H1 (cell line): Measurements from ENCODE around the gene SLC44A1. TPM values are rescaled to one million over a fixed set of nuclear protein-coding genes. Genes with fewer than 3 reads are reported as not detected.

Experiments used
- BACH1 ChIP-seq: IDR thresholded peaks from 2 replicates; pipeline ENCODE4 v1.6.1; 2012; ENCODE audit warnings: low read length, improper control_type of control experiment
- CBX8 ChIP-seq: fragments of 300-800, 300-1000 bp; sonication (generic); IDR thresholded peaks from 2 replicates; pipeline ENCODE4 v1.7.1; 2016; ENCODE audit warnings: low read depth, low read length, borderline replicate concordance
- E2F6 ChIP-seq: IDR thresholded peaks from 2 replicates; pipeline ENCODE4 v1.6.1; 2012; ENCODE audit warnings: inconsistent platforms
- EGR1 ChIP-seq: IDR thresholded peaks from 2 replicates; pipeline ENCODE4 v1.6.1; 2011; ENCODE audit warnings: low read depth, low read length, borderline replicate concordance
- EP300 ChIP-seq, 2 experiments: IDR thresholded peaks; 1 replicate in 1 of 2; 2 replicates in 1 of 2; pipeline ENCODE4 v1.6.1; 2011 to 2012; ENCODE audit warnings: low read depth in 2 of 2, low read length in 2 of 2, mild to moderate bottlenecking in 2 of 2, borderline replicate concordance in 1 of 2, inconsistent platforms in 1 of 2, moderate library complexity in 1 of 2
- FOSL1 ChIP-seq: IDR thresholded peaks from 2 replicates; pipeline ENCODE4 v1.6.1; 2011; ENCODE audit warnings: mild to moderate bottlenecking, low read depth, low read length, moderate library complexity; ENCODE audit not compliant: insufficient read depth
- MAFK ChIP-seq: IDR thresholded peaks from 2 replicates; pipeline ENCODE4 v1.6.1; 2012; ENCODE audit warnings: low read depth, mild to moderate bottlenecking, improper control_type of control experiment, low read length
- MAX ChIP-seq: IDR thresholded peaks from 2 replicates; pipeline ENCODE4 v1.6.1; 2012; ENCODE audit warnings: inconsistent platforms
- POLR2A ChIP-seq, 2 experiments: IDR thresholded peaks; 1 replicate in 1 of 2; 2 replicates in 1 of 2; pipeline ENCODE4 v1.6.1; 2011; ENCODE audit warnings: low read depth in 2 of 2, low read length in 2 of 2, mild to moderate bottlenecking in 2 of 2; ENCODE audit errors: control extremely low read depth in 1 of 2
- RXRA ChIP-seq: IDR thresholded peaks from 2 replicates; pipeline ENCODE4 v1.6.1; 2011; ENCODE audit warnings: low read depth, mild to moderate bottlenecking, low read length, moderate library complexity; ENCODE audit not compliant: insufficient read depth
- SIN3A ChIP-seq, 2 experiments: IDR thresholded peaks in 1 of 2; conservative IDR thresholded peaks in 1 of 2; 2 replicates each; pipeline ENCODE4 v1.6.1; 2011 to 2012; ENCODE audit warnings: low read length in 2 of 2, improper control_type of control experiment in 1 of 2, low read depth in 1 of 2, mild to moderate bottlenecking in 1 of 2
- SP2 ChIP-seq: IDR thresholded peaks from 2 replicates; pipeline ENCODE4 v1.6.1; 2012; ENCODE audit warnings: mild to moderate bottlenecking, low read length, inconsistent platforms
- TCF12 ChIP-seq: IDR thresholded peaks from 2 replicates; pipeline ENCODE4 v1.6.1; 2011; ENCODE audit warnings: low read depth, mild to moderate bottlenecking, low read length
- USF2 ChIP-seq: IDR thresholded peaks from 2 replicates; pipeline ENCODE4 v1.6.1; 2011; ENCODE audit warnings: low read length, improper control_type of control experiment
- polyA plus RNA-seq, 7 experiments: library from polyadenylated mRNA; depleted of rRNA in 3 of 7; stranded (reverse) in 5 of 7; unstranded in 2 of 7; fragments of >200 nt in 5 of 7; fragments of 200-250 nt in 2 of 7; gene quantifications; 1 replicate in 5 of 7; 2 replicates in 1 of 7; 4 replicates in 1 of 7; pipeline versions ENCODE4 v1.2.1 to v1.2.3, GENCODE V29; 2011 to 2013; ENCODE audit warnings: missing spikeins in 2 of 7, mixed read lengths in 2 of 7
- total RNA-seq: library from RNA; stranded (reverse); fragmentation: NEBNext Ultra II Directional; extraction: Animal tissue kit (Norgen Biotek cat#: 25700); gene quantifications from 2 replicates; pipeline ENCODE4 v1.2.1, GENCODE V29; 2021

Gene SLC44A1
- total and polyA plus RNA-seq, 2 of the 8 experiments (the other 6 are each of a cell fraction or from before 2014, with no cell fraction given), result 30.5 to 71.2 TPM

- TF ChIP-seq USF2 (no peak), CBX8 (no peak), RXRA (no peak), MAFK (no peak), EGR1 (no peak), E2F6 (no peak), FOSL1 (no peak), POLR2A (IDR thresholded peaks at IDR 0.05; ENCODE audit: control extremely low read depth in 1 of 2, low read depth in 2 of 2, low read length in 2 of 2) (peak in 1 of 2 experiments; percentile 32; a peak in 1 of 3 replicates), TCF12 (no peak), SP2 (no peak), BACH1 (no peak), EP300 (IDR thresholded peaks at IDR 0.05; ENCODE audit: borderline replicate concordance in 1 of 2, low read depth in 2 of 2, low read length in 2 of 2) (no peak), SIN3A (conservative IDR thresholded peaks at IDR 0.05 in 1 of 2, IDR thresholded peaks at IDR 0.05 in 1 of 2; ENCODE audit: low read depth in 1 of 2, low read length in 2 of 2) (no peak), MAX (0 out of 2 replicates have a peak, but pooled peaks have one; percentile 23)
These were observed 159.2 kb downstream of the SLC44A1 start (continued) for GRCh38 chr9:105403552-105404248.
